Osteoblast (primary cell): Measurements from ENCODE around the gene SPDYA. TPM values are rescaled to one million over a fixed set of nuclear protein-coding genes. Genes with fewer than 3 reads are reported as not detected.
A peak's percentile ranks its signal among the peaks of the same experiment; 100 is the strongest.

Experiments used
- DNase-seq: peaks from one replicate; pipeline ENCODE4 v3.0.0; 2011; ENCODE audit warnings: low spot score, mixed read lengths; ENCODE audit not compliant: insufficient read length; ENCODE audit errors: missing footprints
- H2AFZ ChIP-seq: 2 replicates; pipeline ENCODE4 v1.6.0; 2011; ENCODE audit warnings: mild to moderate bottlenecking, low read length
- H3K27ac ChIP-seq: 2 replicates; pipeline ENCODE4 v1.5.1; 2011; ENCODE audit warnings: mild to moderate bottlenecking, low read depth, low read length, moderate library complexity
- H3K27me3 ChIP-seq: 2 replicates; pipeline ENCODE4 v1.6.0; 2012; ENCODE audit warnings: mild to moderate bottlenecking, control low read depth, inconsistent platforms, low read length, moderate library complexity; ENCODE audit not compliant: insufficient read depth
- H3K36me3 ChIP-seq: 2 replicates; pipeline ENCODE4 v1.5.1; 2011; ENCODE audit warnings: mild to moderate bottlenecking, low read length, control low read depth, moderate library complexity; ENCODE audit not compliant: insufficient read depth
- H3K4me1 ChIP-seq: 2 replicates; pipeline ENCODE4 v1.5.1; 2011; ENCODE audit warnings: mild to moderate bottlenecking, low read length, control low read depth, moderate library complexity; ENCODE audit not compliant: insufficient read depth
- H3K4me2 ChIP-seq: 2 replicates; pipeline ENCODE4 v1.6.0; 2011; ENCODE audit warnings: mild to moderate bottlenecking, low read length; ENCODE audit not compliant: insufficient read depth
- H3K4me3 ChIP-seq: fragments of 200-600 bp; sonication (generic); 3 replicates; pipeline ENCODE4 v1.5.1; 2012; ENCODE audit warnings: mild to moderate bottlenecking, low read length, inconsistent platforms; ENCODE audit not compliant: insufficient read depth
- H3K79me2 ChIP-seq: 2 replicates; pipeline ENCODE4 v1.6.0; 2012; ENCODE audit warnings: mild to moderate bottlenecking, low read length, control low read depth, inconsistent platforms; ENCODE audit not compliant: insufficient read depth
- H3K9me3 ChIP-seq: 2 replicates; pipeline ENCODE4 v1.5.1; 2011; ENCODE audit warnings: low read depth, low read length, control low read depth
- H4K20me1 ChIP-seq: 2 replicates; pipeline ENCODE4 v1.6.0; 2012; ENCODE audit warnings: mild to moderate bottlenecking, low read length, control low read depth; ENCODE audit not compliant: insufficient read depth
- CTCF ChIP-seq: IDR thresholded peaks from 2 replicates; pipeline ENCODE4 v1.5.1; 2011; ENCODE audit warnings: mild to moderate bottlenecking, low read depth, low read length, moderate library complexity; ENCODE audit errors: extremely low read depth
- total RNA-seq: library from RNA; depleted of rRNA; stranded (reverse); fragments of >200 nt; gene quantifications from 2 replicates; pipeline ENCODE4 v1.2.3, GENCODE V29; 2012

Gene SPDYA
- total RNA-seq, 1 donor = 0.72 TPM

DNA sequence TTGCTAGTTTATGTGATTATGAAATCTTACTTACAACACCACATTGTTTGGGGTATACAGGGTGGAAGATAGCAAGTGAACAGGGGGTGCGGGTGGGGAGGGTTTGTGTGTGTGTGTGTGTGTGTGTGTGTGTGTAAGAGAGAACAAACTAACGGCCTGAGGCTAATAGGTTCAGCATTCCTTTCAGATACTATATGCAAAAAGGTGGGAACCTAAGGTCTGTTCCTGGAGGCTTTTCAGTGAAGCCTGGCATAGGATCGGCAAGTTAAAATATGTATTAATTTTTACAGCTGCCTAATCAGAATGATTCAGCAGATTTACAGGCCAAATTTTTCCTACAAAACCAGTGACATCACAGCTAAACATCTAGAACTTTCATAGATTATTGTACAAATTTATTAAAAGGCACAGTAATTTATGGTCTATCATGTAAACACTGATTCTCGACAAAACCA lies 7.6 kb upstream of the SPDYA start:
- H2AFZ ChIP-seq = no peak overlapping the region
- peak overlapping the region; percentile 16 for H3K27ac ChIP-seq
- no peak for TF ChIP-seq CTCF
- no peaks in the 10 kb centered on the region for H3K27me3 ChIP-seq
- H3K4me1 ChIP-seq = peaks cover 4% of the 10 kb centered on the region
- no peaks in the 10 kb centered on the region for H4K20me1 ChIP-seq
- no peak overlapping the region for H3K4me2 ChIP-seq
- H3K79me2 ChIP-seq = peaks cover 9% of the 10 kb centered on the region
- DNase-seq = peak; percentile 74
- H3K4me3 ChIP-seq = no peak overlapping the region
- peaks cover 25% of the 10 kb centered on the region for H3K36me3 ChIP-seq
- no peaks in the 10 kb centered on the region for H3K9me3 ChIP-seq

GRCh38 chr2:28809927-28810326 lies 707 bp upstream of the SPDYA start:
- H3K79me2 ChIP-seq = no peaks in the 10 kb centered on the region
- no peaks in the 10 kb centered on the region for H3K9me3 ChIP-seq
- peaks cover 3% of the 10 kb centered on the region for H4K20me1 ChIP-seq
- TF ChIP-seq CTCF = no peak
- H3K4me2 ChIP-seq = peak overlapping the region; percentile 86
- peak overlapping the region; percentile 76 for H3K4me3 ChIP-seq
- no peaks in the 10 kb centered on the region for H3K27me3 ChIP-seq
- H3K27ac ChIP-seq = peak overlapping the region; percentile 25
- DNase-seq = no peak
- H2AFZ ChIP-seq = no peak overlapping the region
- peaks cover 5% of the 10 kb centered on the region for H3K36me3 ChIP-seq
- H3K4me1 ChIP-seq = peaks cover 5% of the 10 kb centered on the region

GRCh38 chr2:28818053-28818452 lies 7.4 kb downstream of the SPDYA start:
- H3K4me1 ChIP-seq = no peaks in the 10 kb centered on the region
- TF ChIP-seq CTCF = no peak
- H3K9me3 ChIP-seq = no peaks in the 10 kb centered on the region
- no peak overlapping the region for H3K4me3 ChIP-seq
- DNase-seq = no peak
- H2AFZ ChIP-seq = no peak overlapping the region
- H3K4me2 ChIP-seq = no peak overlapping the region
- H3K79me2 ChIP-seq = no peaks in the 10 kb centered on the region
- no peaks in the 10 kb centered on the region for H4K20me1 ChIP-seq
- H3K36me3 ChIP-seq = no peaks in the 10 kb centered on the region
- no peaks in the 10 kb centered on the region for H3K27me3 ChIP-seq
- H3K27ac ChIP-seq = no peak overlapping the region

DNA sequence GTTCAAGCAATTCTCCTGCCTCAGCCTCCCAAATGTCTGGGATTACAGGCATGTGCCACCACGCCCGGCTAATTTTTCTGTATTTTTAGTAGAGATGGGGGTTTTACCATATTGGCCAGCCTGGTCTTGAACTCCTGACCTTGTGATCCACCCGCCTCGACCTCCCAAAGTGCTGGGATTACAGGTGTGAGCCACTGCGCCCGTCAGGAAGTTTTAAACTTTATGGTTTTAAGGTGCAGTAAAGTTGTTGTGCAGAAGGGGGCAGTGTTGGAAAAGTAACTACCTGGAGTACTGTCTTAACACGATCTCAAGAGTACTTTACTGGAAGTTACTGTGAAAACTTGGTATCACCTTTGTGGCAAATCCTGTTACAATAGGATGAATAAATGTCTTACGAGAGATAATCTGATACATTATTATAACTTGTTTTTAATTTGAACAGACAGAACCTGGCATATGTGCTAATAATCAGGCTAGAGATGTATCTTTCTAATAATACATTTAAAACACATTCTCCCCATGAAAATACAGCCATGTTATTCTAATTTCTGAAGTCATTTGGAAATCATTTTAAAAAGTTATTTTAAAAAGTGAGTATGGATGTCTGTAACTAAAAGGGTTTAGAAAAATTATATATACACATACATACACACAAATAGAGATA lies 10.8 kb downstream of the SPDYA start:
- Histone ChIP-seq H4K20me1 (no peaks in the 10 kb centered on the region), H3K4me3 (no peak overlapping the region), H3K4me2 (no peak overlapping the region), H3K9me3 (no peaks in the 10 kb centered on the region), H3K36me3 (no peaks in the 10 kb centered on the region), H3K4me1 (no peaks in the 10 kb centered on the region), H3K27ac (no peak overlapping the region), H2AFZ (no peak overlapping the region), H3K27me3 (no peaks in the 10 kb centered on the region), H3K79me2 (no peaks in the 10 kb centered on the region)
- peak; percentile 66 for TF ChIP-seq CTCF
- DNase-seq = peak; percentile 68
